T-helper 22 cell (primary cell): Measurements from ENCODE around the gene PFN1.

Experiments used
- DNase-seq: peaks from one replicate; pipeline ENCODE4 v3.0.0-alpha.2; 2020; ENCODE audit warnings: low read depth

The PFN1 gene

GRCh38 chr17:4967539-4968485, 19.5 kb upstream of the PFN1 start, which contains the start of gene SPAG7:
Gene SPAG7, minus strand, starts transcription at chr17:4967817. Its CDS starts 13 bp downstream, at chr17:4967804.
- peak; percentile 87 for DNase-seq

DNA sequence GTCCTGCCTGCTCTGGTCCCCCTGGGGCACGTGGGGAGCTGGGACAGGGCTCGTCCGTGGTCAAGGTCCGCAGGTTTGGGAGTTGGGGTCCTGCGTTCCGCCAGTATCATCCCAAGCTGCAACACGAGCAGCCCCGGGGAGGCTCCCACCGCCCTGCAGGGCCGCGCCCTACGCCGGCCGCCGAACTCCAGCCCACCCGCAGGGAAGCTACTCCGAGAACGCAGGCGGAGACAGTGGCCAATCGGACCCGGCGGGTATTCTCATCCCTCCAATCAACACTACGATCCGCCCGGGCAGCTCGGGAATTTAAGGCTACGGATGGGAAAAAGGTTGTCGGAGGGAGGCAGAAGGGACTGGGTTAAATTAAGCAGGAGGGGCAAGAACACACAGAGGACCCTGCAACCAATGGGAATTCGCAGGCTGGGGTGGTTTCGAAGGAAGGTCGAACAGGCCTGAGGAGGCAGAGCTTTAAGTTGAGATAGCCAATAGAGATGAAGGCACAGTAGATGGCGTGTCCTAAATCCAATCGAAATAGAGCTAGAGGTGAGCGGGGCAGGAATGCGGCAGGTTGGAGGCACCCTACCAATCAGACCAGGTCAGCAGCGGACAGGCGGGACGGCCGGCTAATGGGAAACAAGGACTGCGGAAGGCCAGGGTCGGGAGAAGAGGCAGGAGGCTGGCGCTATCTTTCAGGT, 18.7 kb upstream of the PFN1 start:
- peak; percentile 96 for DNase-seq

GRCh38 chr17:4965311-4965986, 17.1 kb upstream of the PFN1 start:
- no peak for DNase-seq

DNA sequence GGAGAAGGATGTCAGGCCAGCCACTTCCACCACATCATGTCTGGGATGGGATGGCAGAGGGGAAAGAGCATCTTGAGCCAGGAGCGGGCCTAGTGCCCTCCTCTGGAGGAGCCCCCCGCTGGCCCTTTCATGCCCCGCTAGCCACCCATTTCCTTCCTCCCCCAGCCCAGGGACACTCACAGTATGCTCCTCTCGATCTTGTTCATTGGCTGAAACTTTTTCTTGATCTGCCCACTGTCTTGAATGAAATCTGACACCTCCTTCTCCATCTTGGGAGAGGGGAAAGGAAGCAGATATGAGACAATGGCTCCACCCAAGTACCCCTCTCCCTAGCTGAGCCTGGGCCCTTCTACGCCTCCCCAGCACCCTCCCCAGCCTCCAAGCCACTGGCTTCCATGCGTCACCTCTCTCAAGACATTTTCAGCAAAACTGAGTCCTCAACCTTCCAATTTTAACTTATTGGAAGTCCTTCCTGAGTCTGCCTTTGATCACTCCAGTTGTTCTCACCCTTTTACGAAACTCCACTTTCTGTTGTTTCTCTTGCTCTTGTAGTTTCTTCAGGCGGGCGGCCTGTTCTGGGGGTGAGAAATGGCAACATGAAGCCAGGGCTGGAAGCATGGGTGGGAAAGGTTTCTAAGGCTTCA, 12.1 kb upstream of the PFN1 start:
- DNase-seq = no peak

DNA sequence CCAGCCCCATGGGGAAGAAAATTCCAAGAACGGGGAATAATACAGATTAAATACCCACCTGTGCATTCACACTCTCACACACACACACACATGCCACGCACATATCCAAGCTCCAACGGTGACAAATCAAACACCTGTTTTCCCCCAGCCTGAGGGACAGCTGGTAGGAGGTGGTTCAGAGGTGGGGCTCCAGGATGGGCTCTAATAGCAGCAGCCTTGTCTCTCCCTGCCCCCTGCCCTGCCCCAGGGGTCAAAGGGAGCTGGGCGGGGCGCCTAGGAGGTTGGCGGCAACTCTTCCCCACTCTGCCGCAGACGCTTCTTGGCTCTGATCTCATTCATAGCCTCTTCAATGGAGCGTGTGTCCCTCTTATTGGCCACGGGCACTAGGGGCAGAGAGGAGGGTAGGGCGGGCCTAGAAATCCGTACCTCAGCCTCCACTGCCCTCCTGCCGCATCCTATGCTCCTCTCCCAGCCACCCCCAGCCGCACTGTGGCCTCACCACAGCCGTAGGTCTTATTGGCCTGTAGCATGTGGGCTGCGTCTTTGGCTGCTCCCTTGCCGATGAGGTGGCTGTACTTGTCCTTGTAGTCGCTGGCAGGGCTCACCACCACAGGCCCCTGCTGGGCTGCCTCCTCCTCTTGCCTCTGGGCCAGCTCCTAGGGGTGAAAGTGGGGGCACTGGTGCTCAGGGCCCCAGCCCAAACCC, 11.1 kb upstream of the PFN1 start:
- no peak for DNase-seq

DNA sequence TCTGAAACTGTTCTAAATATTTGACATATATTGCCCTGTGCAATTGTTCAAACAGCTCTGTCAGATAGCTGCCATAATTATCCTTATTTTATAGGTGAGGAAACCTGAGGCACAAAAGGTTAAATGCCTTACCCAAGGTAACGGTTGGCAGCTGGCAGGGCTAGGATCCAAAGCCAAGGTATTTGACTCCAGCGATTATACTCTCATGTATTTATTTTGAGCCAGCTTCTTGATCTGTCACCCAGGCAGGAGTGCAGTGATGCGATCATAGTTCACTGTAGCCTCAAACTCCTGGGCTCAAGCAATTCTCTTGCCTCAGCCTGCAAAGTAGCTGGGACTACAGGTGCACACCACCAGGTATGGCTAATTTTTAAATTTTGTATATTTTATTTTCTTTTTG, 9.8 kb upstream of the PFN1 start:
- no peak for DNase-seq

- DNase-seq = no peak
Measured at GRCh38 chr17:4956493-4957061, 8.2 kb upstream of the PFN1 start.

- DNase-seq = no peak
Measured at GRCh38 chr17:4955091-4955490, 6.8 kb upstream of the PFN1 start.

GRCh38 chr17:4953451-4953961, 5.2 kb upstream of the PFN1 start:
- DNase-seq = no peak

- DNase-seq = no peak
Measured at GRCh38 chr17:4951486-4951885, 3.2 kb upstream of the PFN1 start.

GRCh38 chr17:4950746-4951204, 2.4 kb upstream of the PFN1 start, which contains the start of gene ENO3:
Gene ENO3, plus strand, starts transcription at chr17:4951119. Its CDS starts 711 bp downstream, at chr17:4951830.
- no peak for DNase-seq

DNA sequence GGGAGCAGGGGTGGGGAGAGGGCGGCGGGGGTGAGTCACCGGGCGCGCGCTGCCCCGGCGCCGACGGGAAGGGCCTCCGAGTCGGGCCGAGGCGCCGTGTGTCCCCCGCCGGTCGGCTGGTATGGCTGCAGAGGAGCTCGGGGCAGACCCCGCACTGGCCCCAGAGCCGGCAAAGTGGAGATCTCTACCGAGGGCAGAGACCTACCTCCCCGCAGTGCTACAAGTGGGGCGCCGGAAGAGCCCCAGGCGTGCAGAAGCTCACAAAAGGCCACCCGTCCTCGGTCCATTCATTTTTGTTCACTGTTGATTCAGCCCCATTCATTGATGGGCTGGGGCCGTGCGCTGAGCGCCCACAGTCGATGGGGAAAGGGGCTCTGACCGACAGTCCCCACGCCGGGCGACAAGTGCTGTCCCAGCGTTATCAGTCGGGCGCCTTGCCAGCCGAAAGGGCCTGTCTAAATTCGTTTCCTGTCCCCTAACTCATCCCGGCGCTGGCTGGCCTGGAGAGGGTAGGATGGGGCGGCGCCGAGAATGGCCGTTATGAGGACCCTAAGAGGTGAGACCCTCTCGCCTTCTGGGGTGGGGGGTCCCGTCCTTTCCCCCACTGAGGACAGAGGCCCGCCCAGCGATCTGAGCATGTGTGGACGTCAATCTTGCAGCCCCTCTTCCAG, 1.9 kb upstream of the PFN1 start:
- no peak for DNase-seq

GRCh38 chr17:4949321-4950074, 1.2 kb upstream of the PFN1 start:
- peak; percentile 68 for DNase-seq

DNA sequence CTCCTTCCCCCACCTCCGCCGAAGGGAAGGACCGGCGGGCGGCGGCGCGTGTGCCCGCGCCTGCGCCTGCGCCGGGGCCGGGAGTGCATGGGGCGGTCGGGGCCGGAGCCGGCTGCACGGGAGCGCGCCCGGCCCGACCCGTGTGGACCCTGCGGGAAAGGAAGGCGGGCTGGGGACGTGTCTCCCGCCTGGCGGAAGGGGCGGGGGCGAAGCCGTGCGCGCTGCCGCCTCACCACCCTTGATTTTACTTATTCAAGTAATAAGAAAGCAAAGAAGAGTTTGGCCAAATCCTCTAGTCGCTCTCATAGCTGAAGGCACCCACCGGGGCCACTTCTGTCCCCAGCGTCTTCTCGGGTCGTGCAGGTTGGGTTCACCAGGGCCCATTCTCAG, 596 bp upstream of the PFN1 start:
- DNase-seq = peak; percentile 56

GRCh38 chr17:4947411-4948165, 742 bp downstream of the PFN1 start:
- peak; percentile 47 for DNase-seq

- DNase-seq = no peak
Measured at GRCh38 chr17:4947010-4947410, 1.3 kb downstream of the PFN1 start.

DNA sequence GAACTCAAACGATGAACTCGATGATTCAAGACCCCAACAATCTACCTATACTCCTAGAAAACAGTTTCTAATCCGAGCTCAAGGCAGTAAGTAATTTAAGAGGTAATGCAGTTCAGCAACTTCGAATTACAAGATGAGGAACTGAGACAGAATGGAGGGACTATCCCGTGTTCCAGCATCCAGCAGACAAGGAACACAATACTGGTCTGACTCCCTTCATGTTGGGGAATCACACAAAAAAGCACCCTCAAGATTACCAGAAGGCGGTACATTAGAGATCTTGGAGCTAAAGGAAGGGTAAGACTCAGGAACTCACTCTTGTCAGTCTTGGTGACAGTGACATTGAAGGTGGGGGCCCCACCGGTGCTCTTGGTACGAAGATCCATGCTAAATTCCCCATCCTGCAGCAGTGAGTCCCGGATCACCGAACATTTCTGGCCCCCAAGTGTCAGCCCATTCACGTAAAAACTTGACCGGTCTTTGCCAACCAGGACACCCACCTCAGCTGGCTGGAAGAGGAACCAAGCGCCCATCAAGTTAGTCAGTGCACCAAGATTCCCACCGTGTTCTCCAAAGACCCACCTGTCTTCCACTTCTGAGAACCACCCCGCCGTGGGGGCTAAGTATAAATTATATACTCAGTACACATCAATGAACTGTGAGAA, 1.9 kb downstream of the PFN1 start:
- DNase-seq = no peak

DNA sequence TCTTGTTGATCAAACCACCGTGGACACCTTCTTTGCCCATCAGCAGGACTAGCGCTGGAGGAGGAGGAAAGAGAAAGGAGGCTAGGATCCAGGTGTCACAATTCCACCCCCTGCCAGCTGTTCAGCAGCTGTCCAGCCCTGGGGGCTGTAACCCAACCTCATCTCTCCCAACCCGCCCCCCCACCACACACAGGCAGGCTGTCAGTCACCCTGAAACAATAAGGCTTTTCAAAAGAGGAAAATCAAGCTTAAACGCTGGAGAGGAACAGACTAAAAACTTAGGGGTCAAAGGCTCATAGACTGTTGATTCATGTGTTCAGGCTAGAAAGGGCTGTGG, 2.4 kb downstream of the PFN1 start:
- DNase-seq = no peak
